Measurements from ENCODE around the gene MYO9A. TPM values are rescaled to one million over a fixed set of nuclear protein-coding genes. Genes with fewer than 3 reads are reported as not detected.

MYO9A gene
- total and polyA plus RNA-seq, 11 donors = 3.2 to 33.9 (median 29.9) TPM

- Histone ChIP-seq H3K4me3 (no peak overlapping the region), H3K27me3 (no peaks in the 10 kb centered on the region), H3K9me3 (peaks cover 0 to 48% (median 29%) of the 10 kb centered on the region in 12 donors), H3K4me1 (no peaks in the 10 kb centered on the region), H3K27ac (no peak overlapping the region), H3K36me3 (peaks cover 0 to 65% (median 48%) of the 10 kb centered on the region in 9 donors)
- ATAC-seq (no peak), DNase-seq (no peak)
- TF ChIP-seq CTCF (IDR thresholded peaks at IDR 0.05) (no peak), POLR2A (IDR thresholded peaks at IDR 0.05) (no peak)
- intact Hi-C loops (cut with DNase I) = no loop called here
- WGBS, 4 donors = 81 to 88% (median 84%) methylated on average over 3 of the region's 3 CpGs
These were observed 294.1 kb downstream of the MYO9A start for GRCh38 chr15:71823801-71824200.

- no peaks in the 10 kb centered on the region for H3K27me3 ChIP-seq
- TF ChIP-seq CTCF (IDR thresholded peaks at IDR 0.05) (no peak), POLR2A (IDR thresholded peaks at IDR 0.05) (no peak)
- no peak overlapping the region for H3K27ac ChIP-seq
- H3K36me3 ChIP-seq = peaks cover 0 to 59% (median 41%) of the 10 kb centered on the region in 9 donors
- no peak overlapping the region for H3K4me3 ChIP-seq
- no peak for ATAC-seq
- intact Hi-C loops (cut with DNase I) = no loop called here
- DNase-seq = no peak
- 94 to 97% (median 95%) methylated on average over 3 of the region's 3 CpGs for WGBS, 4 donors
- no peaks in the 10 kb centered on the region for H3K4me1 ChIP-seq
- peaks cover 0 to 51% (median 29%) of the 10 kb centered on the region in 12 donors for H3K9me3 ChIP-seq
These were observed 294.9 kb downstream of the MYO9A start for GRCh38 chr15:71822890-71823630.

GRCh38 chr15:71821547-71822129, 296.3 kb downstream of the MYO9A start:
- Histone ChIP-seq H3K4me3 (no peak overlapping the region), H3K36me3 (peaks cover 0 to 45% (median 27%) of the 10 kb centered on the region in 9 donors), H3K27me3 (no peaks in the 10 kb centered on the region), H3K9me3 (peaks cover 0 to 51% (median 29%) of the 10 kb centered on the region in 12 donors), H3K4me1 (no peaks in the 10 kb centered on the region), H3K27ac (no peak overlapping the region)
- WGBS, 4 donors = 86 to 93% (median 92%) methylated on average over 5 of the region's 5 CpGs
- ATAC-seq = no peak
- DNase-seq = no peak
- no peak for TF ChIP-seq POLR2A (IDR thresholded peaks at IDR 0.05)
- intact Hi-C loops (cut with DNase I) = no loop called here

- Histone ChIP-seq H3K9me3 (peaks cover 0 to 51% (median 29%) of the 10 kb centered on the region in 12 donors), H3K4me1 (no peaks in the 10 kb centered on the region)
These were observed 297.8 kb downstream of the MYO9A start for GRCh38 chr15:71820127-71820526.

More at GRCh38 chr15:71820127-71820526, 297.8 kb downstream of the MYO9A start:
- H3K27ac ChIP-seq = no peak overlapping the region
- no peak for DNase-seq
- H3K27me3 ChIP-seq = no peaks in the 10 kb centered on the region
- intact Hi-C loops (cut with DNase I) = no loop called here
- H3K36me3 ChIP-seq = peaks cover 0 to 29% (median 19%) of the 10 kb centered on the region in 9 donors
- 93 to 100% (median 97%) methylated on average over 1 of the region's 1 CpG for WGBS, 4 donors
- no peak overlapping the region for H3K4me3 ChIP-seq
- TF ChIP-seq POLR2A (IDR thresholded peaks at IDR 0.05) = no peak
- TF ChIP-seq CTCF (IDR thresholded peaks at IDR 0.05) = no peak
- ATAC-seq = no peak

All from heart left ventricle (tissue), 16 donors.